ENCODE results near the gene ZFP90.

ZFP90 gene

DNA sequence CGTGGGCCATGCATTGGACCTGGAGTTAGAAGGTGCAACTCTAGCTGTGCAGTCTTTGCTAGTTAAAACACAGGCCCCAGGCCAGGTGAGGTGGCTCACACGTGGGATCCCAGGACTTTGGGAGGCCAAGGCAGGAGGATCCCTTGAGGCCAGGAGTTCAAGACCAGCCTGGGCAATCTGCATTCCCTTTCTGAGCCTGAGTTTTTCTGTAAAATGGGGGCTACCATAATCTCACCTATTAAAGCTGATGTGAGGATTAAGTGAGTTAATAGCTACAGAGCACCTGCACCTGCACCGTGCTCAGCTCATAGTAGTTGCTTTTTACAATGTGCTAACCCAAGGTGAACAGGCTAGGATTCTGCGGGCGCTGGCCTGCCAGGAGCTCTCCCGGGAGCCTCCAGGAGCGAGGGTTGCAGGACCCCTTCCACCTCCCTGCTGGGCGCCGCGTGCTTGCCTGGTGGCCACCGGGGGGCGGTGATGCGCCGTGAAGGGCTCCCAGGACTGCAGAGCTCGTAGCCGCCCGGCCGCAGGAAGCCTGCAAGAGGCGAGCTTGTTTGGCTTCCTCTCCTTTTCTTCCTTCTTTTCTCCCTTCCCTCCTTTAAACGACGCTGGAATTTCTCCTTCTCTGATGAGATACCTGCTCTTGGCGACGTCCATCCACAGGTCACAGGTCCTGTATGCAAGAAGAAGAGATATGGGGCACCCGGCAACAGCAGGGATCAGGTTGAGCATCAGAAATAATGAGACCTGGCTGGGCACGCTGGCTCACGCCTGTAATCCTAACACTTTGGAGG is 51.3 kb downstream of the ZFP90 start:
- DNase-seq = no peak

- no peak for DNase-seq
Measured at GRCh38 chr16:68592466-68593337, 53.6 kb downstream of the ZFP90 start.

DNA sequence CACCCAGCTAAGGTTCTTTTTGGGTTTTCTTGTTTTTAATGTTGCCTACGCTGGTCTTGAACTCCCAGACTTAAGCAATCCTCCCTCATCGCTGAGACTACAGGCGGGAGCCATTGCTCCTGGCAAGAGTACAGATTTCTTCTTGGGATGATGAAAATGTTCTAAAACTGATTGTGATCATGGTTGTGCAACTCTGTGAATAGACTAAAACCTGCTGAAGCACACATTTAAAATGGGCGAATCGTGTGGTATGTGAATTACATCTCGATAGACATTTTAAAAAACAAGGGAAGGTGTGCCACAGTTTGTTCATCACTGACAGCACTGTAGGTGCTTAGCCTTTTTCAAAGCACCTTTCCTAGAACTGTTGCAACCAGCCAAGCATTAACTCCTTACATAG is 57.2 kb downstream of the ZFP90 start:
- no peak for DNase-seq

GRCh38 chr16:68599586-68599985 is 60.5 kb downstream of the ZFP90 start:
- DNase-seq = no peak

GRCh38 chr16:68605746-68606145 is 66.7 kb downstream of the ZFP90 start:
- no peak for DNase-seq

DNA sequence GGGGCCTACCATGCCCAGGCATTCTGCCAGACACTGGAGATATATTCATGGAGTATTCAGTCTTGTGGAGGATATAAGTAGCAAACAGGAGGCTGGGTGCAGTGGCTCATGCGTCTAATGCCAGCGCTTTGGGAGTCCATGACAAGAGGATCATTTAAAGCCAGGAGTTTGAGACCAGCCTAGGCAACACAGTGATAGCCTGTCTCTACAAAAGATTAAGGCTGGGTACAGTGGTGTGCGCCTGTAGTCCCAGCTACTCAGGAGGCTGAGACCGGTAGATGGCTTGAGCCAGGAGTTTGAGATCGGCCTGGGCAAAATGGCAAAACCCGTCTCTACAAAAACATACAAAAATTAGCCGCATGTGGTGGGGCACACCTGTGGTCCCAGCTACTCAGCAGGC is 68.4 kb downstream of the ZFP90 start:
- no peak for DNase-seq

GRCh38 chr16:68608330-68608729 is 69.2 kb downstream of the ZFP90 start:
- DNase-seq = no peak

DNA sequence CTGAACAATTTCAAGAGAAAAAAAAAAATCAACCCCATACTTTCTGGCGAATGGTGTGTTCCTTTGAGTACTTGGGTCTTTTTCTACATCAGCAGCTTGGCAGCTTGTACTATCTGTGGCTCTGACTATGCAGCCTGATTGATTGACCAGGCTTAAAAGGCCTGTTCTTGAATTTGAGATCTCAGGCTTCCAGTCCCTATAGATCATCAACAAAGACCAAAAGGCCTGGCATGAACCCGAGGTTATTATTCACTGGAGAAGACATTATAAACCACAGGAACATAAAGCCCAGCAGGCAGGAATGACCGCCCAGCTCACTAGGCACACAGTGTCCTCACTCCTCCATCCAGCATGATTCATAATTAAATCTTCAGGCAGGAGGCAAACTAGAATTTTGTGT is 73.9 kb downstream of the ZFP90 start:
- no peak for DNase-seq

DNA sequence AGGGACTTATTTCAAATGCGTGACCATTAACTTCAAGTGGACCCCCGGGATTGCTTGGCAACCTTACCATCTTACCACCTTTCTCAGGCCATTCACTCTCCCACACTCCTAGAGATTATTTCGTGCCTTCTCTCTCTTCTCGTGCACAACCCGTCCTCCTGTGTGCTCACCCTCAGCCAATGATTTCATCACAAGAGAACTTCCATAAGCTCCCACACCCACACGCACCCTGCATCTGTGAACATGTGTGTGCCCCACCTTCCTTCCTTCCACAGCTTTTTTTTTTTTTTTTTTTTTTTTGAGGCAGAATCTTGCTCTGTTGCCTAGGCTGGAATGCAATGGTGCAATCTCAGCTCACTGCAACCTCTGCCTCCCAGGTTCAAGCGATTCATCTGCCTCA is 78.6 kb downstream of the ZFP90 start:
- DNase-seq = no peak
